Vagina (tissue), 2 donors: ENCODE data around the gene KLK7. TPM values are rescaled to one million over a fixed set of nuclear protein-coding genes. Genes with fewer than 3 reads are reported as not detected.

Source experiments
- DNase-seq, 2 donors: peaks; one replicate each; pipeline ENCODE4 v3.0.0-alpha.2; 2017; ENCODE audit errors: extremely low spot score in 2 of 2
- H3K27ac ChIP-seq: fragments of 200-600 bp; sonication (generic); one replicate; pipeline ENCODE4 v1.5.1; 2019
- H3K27me3 ChIP-seq: fragments of 200-600 bp; sonication (generic); one replicate; pipeline ENCODE4 v1.5.1; 2019
- H3K36me3 ChIP-seq, 2 donors: fragments of 200-600 bp; sonication (generic); one replicate each; pipeline ENCODE4 v1.5.1; 2017 to 2019
- H3K4me1 ChIP-seq: fragments of 200-600 bp; sonication (generic); one replicate; pipeline ENCODE4 v1.5.1; 2019
- H3K4me3 ChIP-seq, 2 donors: fragments of 200-600 bp; sonication (generic); 1 replicate in 1 of 2; 2 replicates in 1 of 2; pipeline ENCODE4 v1.5.1; 2016 to 2019
- H3K9me3 ChIP-seq: fragments of 200-600 bp; sonication (generic); one replicate; pipeline ENCODE4 v1.5.1; 2019
- CTCF ChIP-seq, 3 experiments: fragments of 450-650 bp in 2 of 3; fragments of 200-600 bp in 1 of 3; sonication (generic) in 1 of 3; IDR thresholded peaks; one replicate each; pipeline ENCODE4 v1.5.1; 2017 to 2019; ENCODE audit warnings: antibody characterized with exemption in 3 of 3, mild to moderate bottlenecking in 2 of 3, moderate library complexity in 2 of 3
- POLR2A ChIP-seq, 2 donors: fragments of 450-650 bp; IDR thresholded peaks; one replicate each; pipeline ENCODE4 v1.6.1; 2017; ENCODE audit warnings: antibody characterized with exemption in 2 of 2, mild to moderate bottlenecking in 2 of 2, moderate library complexity in 2 of 2
- POLR2AphosphoS5 ChIP-seq, 2 donors: sonication (generic); formaldehyde crosslinking; IDR thresholded peaks; one replicate each; pipeline ENCODE4 v1.9.0; 2017; ENCODE audit warnings: antibody characterized with exemption in 2 of 2, mild to moderate bottlenecking in 2 of 2, low read depth in 1 of 2; ENCODE audit not compliant: insufficient read depth in 1 of 2
- intact Hi-C: fragments of 100-400 bp; cut with DNase I; formaldehyde crosslinking; loops from one replicate; pipeline ENCODE4 v1.15.1; 2023
- total RNA-seq: library from RNA; depleted of rRNA; stranded (reverse); fragments of >200 nt; gene quantifications from one replicate; pipeline ENCODE4 v1.2.3, GENCODE V29; 2016

The KLK7 gene
- total RNA-seq, 1 donor from 2014 or later, result 14.2 TPM

- H3K27ac ChIP-seq, result no peak overlapping the region
- intact Hi-C loops, result no loop called here
These were observed 4.8 kb downstream of the KLK7 start for GRCh38 chr19:50978772-50979390.

GRCh38 chr19:50977626-50978025, 6.1 kb downstream of the KLK7 start:
- intact Hi-C loops, result no loop called here
- no peak for DNase-seq
- H3K4me3 ChIP-seq, result no peak overlapping the region
- H3K9me3 ChIP-seq, result no peaks in the 10 kb centered on the region
- TF ChIP-seq POLR2AphosphoS5 (IDR thresholded peaks at IDR 0.05; ENCODE audit: insufficient read depth in 1 of 2, low read depth in 1 of 2), result no peak
- TF ChIP-seq CTCF (IDR thresholded peaks at IDR 0.05), result no peak
- TF ChIP-seq POLR2A (IDR thresholded peaks at IDR 0.05), result no peak
- H3K27ac ChIP-seq, result no peak overlapping the region
- no peaks in the 10 kb centered on the region for H3K4me1 ChIP-seq
- H3K27me3 ChIP-seq, result no peaks in the 10 kb centered on the region
- H3K36me3 ChIP-seq, result no peaks in the 10 kb centered on the region

More at GRCh38 chr19:50978772-50979390, 4.8 kb downstream of the KLK7 start:
- Histone ChIP-seq H3K27me3 (no peaks in the 10 kb centered on the region), H3K4me3 (no peak overlapping the region), H3K36me3 (no peaks in the 10 kb centered on the region), H3K4me1 (no peaks in the 10 kb centered on the region), H3K9me3 (no peaks in the 10 kb centered on the region)
- TF ChIP-seq POLR2AphosphoS5 (IDR thresholded peaks at IDR 0.05; ENCODE audit: insufficient read depth in 1 of 2, low read depth in 1 of 2) (no peak), CTCF (IDR thresholded peaks at IDR 0.05) (no peak), POLR2A (IDR thresholded peaks at IDR 0.05) (no peak)
- no peak for DNase-seq

GRCh38 chr19:50975766-50976165, 8.0 kb downstream of the KLK7 start:
- DNase-seq, result no peak
- intact Hi-C loops, result no loop called here
- Histone ChIP-seq H3K27ac (no peak overlapping the region), H3K4me1 (no peaks in the 10 kb centered on the region), H3K4me3 (no peak overlapping the region), H3K27me3 (no peaks in the 10 kb centered on the region), H3K36me3 (no peaks in the 10 kb centered on the region), H3K9me3 (no peaks in the 10 kb centered on the region)
- TF ChIP-seq CTCF (IDR thresholded peaks at IDR 0.05), result no peak
- TF ChIP-seq POLR2A (IDR thresholded peaks at IDR 0.05), result no peak
- TF ChIP-seq POLR2AphosphoS5 (IDR thresholded peaks at IDR 0.05; ENCODE audit: insufficient read depth in 1 of 2, low read depth in 1 of 2), result no peak

- Histone ChIP-seq H3K27ac (no peak overlapping the region), H3K27me3 (no peaks in the 10 kb centered on the region)
- TF ChIP-seq CTCF (IDR thresholded peaks at IDR 0.05) (no peak), POLR2AphosphoS5 (IDR thresholded peaks at IDR 0.05; ENCODE audit: insufficient read depth in 1 of 2, low read depth in 1 of 2) (no peak), POLR2A (IDR thresholded peaks at IDR 0.05) (no peak)
These were observed 8.8 kb downstream of the KLK7 start for GRCh38 chr19:50974702-50975556.

More at GRCh38 chr19:50974702-50975556, 8.8 kb downstream of the KLK7 start:
- H3K36me3 ChIP-seq, result no peaks in the 10 kb centered on the region
- intact Hi-C loops, result no loop called here
- no peak for DNase-seq
- no peaks in the 10 kb centered on the region for H3K4me1 ChIP-seq
- H3K9me3 ChIP-seq, result no peaks in the 10 kb centered on the region
- no peak overlapping the region for H3K4me3 ChIP-seq
